ENCODE measurements around the gene CHMP5.

The CHMP5 gene

DNA sequence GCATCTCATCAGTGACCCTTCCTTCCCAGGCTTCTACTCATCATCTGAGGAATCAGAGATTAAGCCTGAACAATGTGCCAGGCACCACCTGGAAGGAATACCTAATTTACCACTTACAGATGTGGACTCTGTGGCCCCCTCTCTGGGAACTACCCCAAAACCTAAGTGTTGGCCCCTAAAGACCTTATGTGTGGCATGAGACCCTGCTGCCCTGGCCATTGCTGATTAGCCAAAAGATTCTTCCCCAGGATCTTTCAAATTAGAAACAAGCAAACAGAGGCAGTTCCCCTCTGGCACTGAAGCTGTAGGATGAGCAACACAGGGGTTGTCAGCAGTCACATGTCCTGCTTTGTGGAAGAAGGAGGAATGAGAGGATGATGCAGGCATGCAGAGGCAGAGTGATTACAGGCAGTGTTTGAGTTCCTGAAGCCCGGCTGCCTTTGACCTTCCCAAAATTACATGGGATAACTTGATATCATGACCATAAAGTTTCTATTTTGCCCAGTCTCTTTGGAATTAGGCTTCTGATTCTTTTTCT is 14.3 kb upstream of the CHMP5 start:
- H3K9me3 Mint-ChIP-seq = no peaks in the 10 kb centered on the region
- no peak overlapping the region for H3K4me3 Mint-ChIP-seq
- CTCF ChIA-PET = no interaction called here
- H3K27ac Mint-ChIP-seq = peak overlapping the region; percentile 11
- H3K4me1 Mint-ChIP-seq = peaks cover 2% of the 10 kb centered on the region
- H3K36me3 Mint-ChIP-seq = peaks cover 27% of the 10 kb centered on the region
- DNase-seq = no peak
- no peaks in the 10 kb centered on the region for H3K27me3 Mint-ChIP-seq

DNA sequence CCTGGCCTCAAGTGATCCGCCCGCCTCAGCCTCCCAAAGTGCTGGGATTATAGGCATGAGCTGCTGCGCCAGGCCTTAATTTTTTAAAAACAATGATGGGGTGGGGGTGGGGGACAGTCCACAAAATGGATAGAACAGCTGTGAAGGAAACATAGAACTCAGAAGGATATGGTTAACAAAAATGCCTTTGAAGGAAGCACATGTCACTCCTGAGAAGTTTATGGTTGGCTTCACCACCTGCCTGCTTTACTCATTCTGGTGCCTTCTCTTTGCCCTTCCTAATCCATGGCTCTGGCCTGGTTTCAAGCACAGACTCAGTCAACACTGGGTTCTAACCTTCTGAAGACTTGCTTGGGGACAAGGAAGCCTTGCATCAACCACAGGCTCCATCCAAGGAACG is 10.6 kb upstream of the CHMP5 start:
- Mint-ChIP-seq H3K36me3 (peaks cover 49% of the 10 kb centered on the region), H3K4me3 (no peak overlapping the region), H3K27me3 (no peaks in the 10 kb centered on the region), H3K9me3 (no peaks in the 10 kb centered on the region), H3K4me1 (peaks cover 2% of the 10 kb centered on the region), H3K27ac (no peak overlapping the region)
- no peak for DNase-seq
- CTCF ChIA-PET = interaction anchor here (1.0 kb wide), 1 partner anchor 84 kb away, joined by 3 read pairs; no protein-coding TSS in a partner anchor

DNA sequence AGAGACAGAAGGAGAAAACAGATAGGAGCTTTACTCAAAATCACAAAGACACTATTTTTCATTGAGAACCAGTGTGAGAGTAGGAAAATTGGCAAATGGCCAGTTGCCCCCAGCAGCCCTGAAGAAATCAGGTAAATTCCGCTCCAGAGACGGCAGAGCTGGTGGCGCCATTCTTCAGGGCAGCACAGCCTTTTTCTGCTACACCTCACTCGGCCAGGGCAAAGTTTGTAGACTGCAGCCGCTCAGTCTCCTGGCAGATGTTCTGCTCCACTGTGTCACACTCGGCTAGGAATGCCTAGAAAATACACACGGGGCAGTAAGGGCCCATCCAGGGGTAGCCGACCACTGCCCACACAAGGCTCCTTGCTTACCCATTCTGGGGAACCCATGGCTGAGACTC is 9.8 kb upstream of the CHMP5 start:
- CTCF ChIA-PET = interaction anchor here (1.0 kb wide), 1 partner anchor 85 kb away, joined by 3 read pairs; no protein-coding TSS in a partner anchor
- H3K4me1 Mint-ChIP-seq = peaks cover 2% of the 10 kb centered on the region
- DNase-seq = no peak
- H3K36me3 Mint-ChIP-seq = peaks cover 54% of the 10 kb centered on the region
- no peak overlapping the region for H3K4me3 Mint-ChIP-seq
- no peaks in the 10 kb centered on the region for H3K9me3 Mint-ChIP-seq
- H3K27ac Mint-ChIP-seq = no peak overlapping the region
- H3K27me3 Mint-ChIP-seq = no peaks in the 10 kb centered on the region

DNA sequence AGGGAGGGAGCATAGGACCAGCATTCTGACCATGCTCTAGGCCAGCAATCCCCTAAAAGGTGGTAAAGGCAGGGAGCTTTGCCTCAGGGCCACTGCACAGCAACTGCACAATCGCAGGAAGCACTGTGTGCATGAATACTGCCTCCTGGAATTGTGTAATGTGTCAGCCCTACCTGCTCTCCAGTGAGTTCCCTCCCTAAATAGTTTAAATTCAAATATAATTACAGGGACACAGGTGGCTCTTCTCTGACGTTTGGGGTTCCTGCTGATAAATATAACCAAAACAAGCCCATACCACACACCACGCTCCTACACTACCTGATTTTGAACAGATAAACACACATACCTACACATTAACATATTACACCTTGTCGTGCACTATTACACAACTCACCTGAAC is 9.4 kb upstream of the CHMP5 start:
- Mint-ChIP-seq H3K4me3 (no peak overlapping the region), H3K36me3 (peaks cover 58% of the 10 kb centered on the region), H3K9me3 (no peaks in the 10 kb centered on the region), H3K27me3 (no peaks in the 10 kb centered on the region), H3K4me1 (peaks cover 2% of the 10 kb centered on the region), H3K27ac (no peak overlapping the region)
- DNase-seq = no peak
- CTCF ChIA-PET = no interaction called here

DNA sequence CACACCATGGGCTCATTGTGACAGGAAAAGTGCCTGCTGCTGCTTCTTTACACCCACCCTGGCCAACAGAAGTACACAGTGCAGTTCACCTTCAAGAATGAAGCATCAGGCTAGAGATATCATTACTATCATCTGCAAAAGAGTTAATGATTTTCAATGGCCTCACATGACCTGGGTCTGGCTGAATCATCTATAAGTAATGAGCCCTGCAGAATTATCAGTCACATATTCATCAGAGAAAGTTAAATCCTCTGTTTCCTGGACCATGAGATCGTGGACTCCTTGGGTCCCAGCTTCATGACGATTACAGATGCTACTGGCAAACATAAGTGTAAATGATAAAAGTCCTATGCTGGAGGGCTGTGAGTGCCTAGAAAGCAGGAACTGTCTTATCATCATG is 8.6 kb upstream of the CHMP5 start:
- no peak for DNase-seq
- Mint-ChIP-seq H3K36me3 (peaks cover 64% of the 10 kb centered on the region), H3K4me3 (no peak overlapping the region), H3K27me3 (no peaks in the 10 kb centered on the region), H3K27ac (no peak overlapping the region), H3K9me3 (no peaks in the 10 kb centered on the region), H3K4me1 (peaks cover 6% of the 10 kb centered on the region)
- CTCF ChIA-PET = no interaction called here

DNA sequence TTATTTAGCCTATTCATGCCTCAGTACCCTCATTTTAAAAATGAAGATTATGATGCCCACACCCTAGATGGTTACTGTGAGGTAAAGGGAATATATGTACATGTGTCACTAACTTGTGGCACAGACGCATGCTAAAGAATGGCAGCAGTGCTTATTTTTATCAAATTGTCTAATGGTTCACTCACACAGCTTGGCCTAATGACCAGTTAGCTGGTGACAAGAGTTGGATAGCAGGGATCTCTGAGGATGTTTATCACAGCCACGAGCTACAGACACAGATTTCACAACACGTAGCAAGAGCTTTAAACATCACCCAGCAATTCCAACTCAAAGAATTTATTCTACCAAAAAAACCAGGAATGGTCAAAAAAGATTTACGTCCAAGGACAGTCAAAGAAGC is 7.6 kb upstream of the CHMP5 start:
- Mint-ChIP-seq H3K27ac (no peak overlapping the region), H3K9me3 (no peaks in the 10 kb centered on the region), H3K36me3 (peaks cover 67% of the 10 kb centered on the region), H3K27me3 (no peaks in the 10 kb centered on the region), H3K4me1 (peaks cover 12% of the 10 kb centered on the region), H3K4me3 (no peak overlapping the region)
- no peak for DNase-seq
- CTCF ChIA-PET = no interaction called here

DNA sequence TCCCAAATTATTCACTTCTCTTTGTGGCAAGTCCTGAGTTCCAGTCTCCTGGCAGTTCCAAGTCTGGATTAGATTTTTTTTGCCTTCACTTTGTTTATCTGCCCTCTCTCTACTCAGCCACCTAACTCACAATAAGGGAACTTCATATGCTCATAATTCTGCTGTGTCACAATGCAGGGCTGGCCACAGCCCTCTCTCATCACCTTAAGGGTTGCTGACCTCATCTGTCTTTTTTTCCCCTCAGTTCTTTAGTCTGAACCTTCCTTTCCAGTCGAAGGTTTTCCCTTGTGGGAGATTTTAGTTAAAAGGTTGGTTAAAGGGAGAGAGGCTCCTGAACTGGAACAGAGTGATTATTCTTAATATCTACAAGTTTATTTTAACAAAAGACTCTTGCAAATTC is 4.5 kb upstream of the CHMP5 start:
- Mint-ChIP-seq H3K9me3 (no peaks in the 10 kb centered on the region), H3K36me3 (peaks cover 62% of the 10 kb centered on the region), H3K27me3 (no peaks in the 10 kb centered on the region), H3K4me1 (peaks cover 26% of the 10 kb centered on the region), H3K4me3 (no peak overlapping the region), H3K27ac (no peak overlapping the region)
- CTCF ChIA-PET = no interaction called here
- no peak for DNase-seq

DNA sequence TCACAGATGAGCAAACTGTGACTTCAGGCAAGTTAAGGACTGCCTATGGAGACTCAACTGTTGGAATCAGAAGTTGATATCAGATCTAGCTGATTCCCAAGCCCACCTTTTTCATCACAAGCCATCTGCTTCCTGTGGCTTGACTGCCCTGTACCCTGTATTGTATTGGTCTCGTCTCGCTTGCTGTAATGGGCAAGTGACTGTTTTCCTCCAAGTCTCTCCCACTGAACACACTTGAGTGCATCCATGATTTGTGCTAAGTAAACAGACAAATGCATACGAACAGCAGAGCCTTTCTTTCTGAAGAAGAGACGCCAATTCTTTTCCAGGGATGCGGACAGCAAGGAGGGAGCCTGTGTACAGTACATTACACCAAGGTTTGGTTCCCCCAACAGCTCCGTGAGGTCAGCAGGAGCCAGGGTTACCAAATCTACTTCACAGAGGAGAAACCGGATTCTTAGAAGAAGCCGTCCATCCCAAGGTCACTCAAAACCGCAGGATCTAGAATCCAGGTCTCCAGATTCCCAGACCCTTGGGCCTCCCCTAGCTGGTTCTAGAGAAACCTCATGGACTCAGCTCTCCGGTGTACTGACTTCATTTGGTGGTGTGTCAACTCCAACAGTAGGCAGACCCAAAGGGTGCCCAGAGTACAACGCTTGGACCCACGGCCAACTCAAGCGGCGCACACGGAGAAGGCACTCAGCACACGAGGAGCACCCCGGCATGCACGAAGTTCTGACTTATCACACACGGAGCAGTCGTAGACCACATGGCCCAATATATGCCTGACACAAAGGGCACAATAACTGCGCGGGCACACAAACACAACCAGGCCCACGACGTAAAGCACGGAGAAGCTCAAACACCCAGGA is 1.5 kb upstream of the CHMP5 start:
- no peak for DNase-seq
- H3K4me1 Mint-ChIP-seq = peaks cover 54% of the 10 kb centered on the region
- peak overlapping the region; percentile 87 for H3K27ac Mint-ChIP-seq
- no peaks in the 10 kb centered on the region for H3K27me3 Mint-ChIP-seq
- peaks cover 62% of the 10 kb centered on the region for H3K36me3 Mint-ChIP-seq
- CTCF ChIA-PET = interaction anchor here (0.9 to 1.2 kb wide), 3 partner anchors 24 to 220 kb away, joined by 3 to 5 read pairs (median 3); no protein-coding TSS in a partner anchor
- peak overlapping the region; percentile 83 for H3K4me3 Mint-ChIP-seq
- no peaks in the 10 kb centered on the region for H3K9me3 Mint-ChIP-seq

DNA sequence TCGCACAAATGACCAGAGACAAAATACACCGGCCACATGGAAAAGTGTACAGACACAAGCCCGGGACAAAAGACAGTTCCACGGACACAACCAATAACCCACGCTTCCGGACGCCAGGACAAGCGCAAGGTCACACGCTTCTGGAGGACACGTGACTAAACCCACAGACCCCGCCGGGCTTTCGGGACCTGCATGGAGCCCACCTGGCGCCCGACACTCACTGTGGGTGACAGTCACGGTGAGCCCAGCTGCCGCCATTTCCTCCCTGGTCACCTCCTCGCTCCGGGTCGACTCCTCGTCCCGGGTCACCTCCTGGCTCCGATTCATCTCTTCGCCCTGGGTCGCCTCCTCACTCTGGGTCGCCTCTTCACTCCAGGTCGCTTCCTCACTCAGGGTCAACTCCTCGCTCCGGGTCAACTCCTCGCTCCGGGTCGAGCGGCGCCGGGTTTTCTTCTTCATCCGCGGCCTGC is 811 bp upstream of the CHMP5 start:
- CTCF ChIA-PET = interaction anchor here (0.9 to 1.2 kb wide), 3 partner anchors 23 to 221 kb away, joined by 3 to 5 read pairs (median 3); no protein-coding TSS in a partner anchor

DNA sequence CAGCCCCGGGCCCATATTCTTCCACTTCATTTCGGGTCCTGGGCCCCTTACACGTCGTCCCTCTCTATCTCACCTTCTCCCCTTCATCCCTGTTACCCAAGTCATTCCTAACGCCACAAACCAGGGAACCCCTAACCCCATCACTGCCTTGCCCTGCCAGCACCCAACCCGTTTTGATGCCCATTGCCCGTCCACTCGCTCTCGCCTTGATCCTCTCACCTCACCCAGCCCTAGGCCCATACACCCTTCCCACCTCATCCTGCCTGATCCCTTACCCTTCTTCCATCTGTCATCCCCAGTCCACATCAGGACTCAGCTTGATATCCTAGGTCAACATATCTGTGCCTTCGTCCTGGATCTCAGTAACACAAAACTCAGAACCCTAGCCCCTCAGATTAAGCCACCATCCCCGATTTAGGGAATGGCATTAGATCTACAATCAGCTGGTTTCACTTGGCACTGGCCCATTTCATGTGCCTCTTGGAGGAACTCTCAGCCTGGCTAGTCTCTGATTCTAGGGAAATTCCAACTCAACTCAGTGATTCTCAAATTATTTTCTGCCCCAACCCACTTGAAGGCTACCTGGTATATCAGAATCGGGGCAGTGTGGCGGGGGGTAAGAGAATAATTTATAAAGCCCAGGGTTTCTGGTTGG is 489 bp downstream of the CHMP5 start:
- no peak for DNase-seq
- CTCF ChIA-PET = no interaction called here
- peaks cover 53% of the 10 kb centered on the region for H3K4me1 Mint-ChIP-seq

More for the DNA sequence above, 811 bp upstream of the CHMP5 start:
- Mint-ChIP-seq H3K27me3 (no peaks in the 10 kb centered on the region), H3K27ac (peak overlapping the region; percentile 87), H3K36me3 (peaks cover 58% of the 10 kb centered on the region), H3K4me3 (peak overlapping the region; percentile 83), H3K9me3 (no peaks in the 10 kb centered on the region), H3K4me1 (peaks cover 55% of the 10 kb centered on the region)
- peak; percentile 72 for DNase-seq

DNA sequence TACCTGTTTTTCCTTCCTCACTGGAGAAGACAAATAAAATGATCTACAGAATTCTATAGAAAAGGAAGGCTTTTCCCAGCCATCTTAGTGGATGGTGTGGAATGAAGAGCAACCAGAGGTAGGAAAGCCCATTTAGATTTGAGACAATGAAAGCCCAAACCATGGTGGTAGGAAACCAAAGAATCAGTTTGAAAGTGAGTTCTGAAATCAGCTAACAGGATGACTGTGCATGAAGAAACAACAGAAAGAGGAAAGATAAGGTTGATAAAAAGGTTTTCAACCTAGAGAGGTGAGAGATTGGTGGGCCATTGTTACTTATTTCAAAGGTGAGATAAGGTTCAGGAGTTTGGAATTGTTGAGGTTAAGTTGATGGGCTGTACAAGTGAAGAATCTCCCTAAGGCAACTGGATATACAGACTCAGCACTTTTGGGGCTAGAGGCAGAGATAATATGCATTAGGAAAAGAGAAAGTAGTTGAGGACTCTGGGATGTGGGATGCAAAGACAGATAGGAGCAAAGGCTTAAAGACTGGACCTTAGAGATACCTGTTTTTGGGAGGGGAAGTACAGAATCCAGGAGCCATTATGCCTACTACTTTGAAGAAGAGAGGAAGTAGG is 2.4 kb downstream of the CHMP5 start:
- no peak for DNase-seq
- Mint-ChIP-seq H3K4me1 (peaks cover 51% of the 10 kb centered on the region), H3K4me3 (no peak overlapping the region), H3K27me3 (no peaks in the 10 kb centered on the region), H3K36me3 (peaks cover 55% of the 10 kb centered on the region), H3K27ac (peak overlapping the region; percentile 7), H3K9me3 (no peaks in the 10 kb centered on the region)
- CTCF ChIA-PET = no interaction called here

More for the DNA sequence above, 489 bp downstream of the CHMP5 start:
- Mint-ChIP-seq H3K36me3 (peaks cover 51% of the 10 kb centered on the region), H3K27me3 (no peaks in the 10 kb centered on the region), H3K27ac (peak overlapping the region; percentile 96), H3K9me3 (no peaks in the 10 kb centered on the region), H3K4me3 (peak overlapping the region; percentile 83)

DNA sequence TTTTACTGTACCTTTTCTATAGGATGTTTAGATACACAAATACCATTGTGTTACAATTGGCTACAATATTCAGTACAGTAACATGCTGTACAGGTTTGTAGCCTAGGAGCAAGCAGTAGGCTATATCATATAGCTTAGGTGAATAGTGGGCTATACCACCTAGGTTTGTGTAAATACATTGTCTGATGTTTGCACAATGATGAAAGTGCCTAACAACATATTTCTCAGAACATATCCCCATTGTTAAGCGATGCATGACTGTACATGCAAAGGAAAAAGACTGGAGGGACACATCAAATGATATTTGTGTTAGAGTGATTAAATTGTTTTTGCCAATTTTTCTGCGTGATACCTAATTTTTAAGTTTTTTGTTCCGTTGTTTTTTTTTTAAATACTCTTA is 5.3 kb downstream of the CHMP5 start:
- CTCF ChIA-PET = no interaction called here
- no peak for DNase-seq
- no peaks in the 10 kb centered on the region for H3K27me3 Mint-ChIP-seq
- H3K36me3 Mint-ChIP-seq = peaks cover 61% of the 10 kb centered on the region
- H3K27ac Mint-ChIP-seq = no peak overlapping the region
- H3K4me1 Mint-ChIP-seq = peaks cover 43% of the 10 kb centered on the region
- H3K4me3 Mint-ChIP-seq = no peak overlapping the region
- no peaks in the 10 kb centered on the region for H3K9me3 Mint-ChIP-seq

DNA sequence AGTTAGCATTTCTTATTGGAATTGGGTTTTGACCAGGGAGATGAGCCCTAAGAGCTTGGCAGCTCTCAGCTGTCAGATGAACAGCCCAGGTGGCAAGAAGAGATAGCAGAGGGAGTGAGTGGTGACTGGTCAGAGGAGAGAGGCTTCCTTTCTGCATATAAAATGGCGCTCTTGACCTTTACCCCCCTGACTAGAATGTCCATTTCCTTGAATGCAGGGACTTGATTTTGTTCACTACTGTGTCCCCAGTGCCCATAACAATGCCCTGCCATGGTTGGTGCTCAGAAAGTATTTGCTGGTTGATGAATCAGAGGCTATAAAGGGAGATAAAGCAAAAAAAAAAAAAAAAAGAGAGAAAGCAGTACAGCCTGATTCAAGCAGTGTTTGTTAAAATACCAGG is 7.2 kb downstream of the CHMP5 start:
- CTCF ChIA-PET = interaction anchor here (0.6 to 1.7 kb wide), 3 partner anchors 25 to 195 kb away, joined by 3 read pairs; no protein-coding TSS in a partner anchor
- Mint-ChIP-seq H3K4me3 (no peak overlapping the region), H3K4me1 (peaks cover 24% of the 10 kb centered on the region), H3K27me3 (no peaks in the 10 kb centered on the region), H3K27ac (no peak overlapping the region), H3K9me3 (no peaks in the 10 kb centered on the region), H3K36me3 (peaks cover 61% of the 10 kb centered on the region)
- DNase-seq = no peak
